H1 (cell line): ENCODE measurements around the gene PRDM15. TPM values are rescaled to one million over a fixed set of nuclear protein-coding genes. Genes with fewer than 3 reads are reported as not detected.

Experiments used
- JUND ChIP-seq: IDR thresholded peaks from 2 replicates; pipeline ENCODE4 v1.6.1; 2011; ENCODE audit warnings: mild to moderate bottlenecking, improper control_type of control experiment, low read length
- polyA plus RNA-seq, 7 experiments: library from polyadenylated mRNA; depleted of rRNA in 3 of 7; stranded (reverse) in 5 of 7; unstranded in 2 of 7; fragments of >200 nt in 5 of 7; fragments of 200-250 nt in 2 of 7; gene quantifications; 1 replicate in 5 of 7; 2 replicates in 1 of 7; 4 replicates in 1 of 7; pipeline versions ENCODE4 v1.2.1 to v1.2.3, GENCODE V29; 2011 to 2013; ENCODE audit warnings: missing spikeins in 2 of 7, mixed read lengths in 2 of 7
- total RNA-seq: library from RNA; stranded (reverse); fragmentation: NEBNext Ultra II Directional; extraction: Animal tissue kit (Norgen Biotek cat#: 25700); gene quantifications from 2 replicates; pipeline ENCODE4 v1.2.1, GENCODE V29; 2021

PRDM15 gene
- total and polyA plus RNA-seq, 2 of the 8 experiments (the other 6 are each of a cell fraction or from before 2014, with no cell fraction given): 9.7 to 10.5 TPM

DNA sequence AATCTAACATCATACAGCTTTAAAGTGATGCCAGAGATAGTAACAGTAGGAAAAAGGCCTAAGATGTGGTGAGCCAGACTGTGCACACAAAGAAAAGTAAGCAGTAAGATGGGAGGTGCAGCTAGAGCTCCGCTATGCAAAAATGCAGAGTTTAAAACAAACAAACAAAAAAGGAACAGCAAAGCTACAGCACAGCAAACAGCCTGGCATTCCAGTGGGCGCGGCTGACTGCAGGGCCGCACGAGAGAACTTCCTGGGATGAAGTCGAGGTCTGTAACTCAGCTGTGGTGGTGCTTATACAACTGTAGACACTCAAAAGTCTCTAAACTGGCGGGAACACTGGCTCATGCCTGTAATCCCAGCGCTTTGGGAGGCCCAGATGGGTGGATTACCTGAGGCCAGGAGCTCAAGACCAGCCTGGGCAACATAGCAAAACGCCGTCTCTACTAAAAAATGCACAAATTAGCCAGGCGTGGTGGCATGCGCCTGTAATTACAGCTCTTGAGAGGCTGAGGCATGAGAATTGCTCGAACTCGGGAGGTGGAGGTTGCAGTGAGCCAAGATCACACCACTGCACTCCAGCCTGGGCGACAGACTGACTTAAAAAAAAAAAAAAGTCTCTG lies 30.1 kb downstream of the PRDM15 start (continued):
- TF ChIP-seq JUND: no peak
